HK-2 (cell line): Measurements from ENCODE around the gene CBLN1.

Experiments used
- DNase-seq: peaks from one replicate; pipeline ENCODE4 v3.0.0-alpha.2; 2018; ENCODE audit not compliant: unreplicated experiment

Gene CBLN1

GRCh38 chr16:49281480-49281842 is at the start of gene CBLN1:
Gene CBLN1, minus strand, starts transcription at chr16:49281838. Its CDS starts 373 bp downstream, at chr16:49281465.
- no peak for DNase-seq

DNA sequence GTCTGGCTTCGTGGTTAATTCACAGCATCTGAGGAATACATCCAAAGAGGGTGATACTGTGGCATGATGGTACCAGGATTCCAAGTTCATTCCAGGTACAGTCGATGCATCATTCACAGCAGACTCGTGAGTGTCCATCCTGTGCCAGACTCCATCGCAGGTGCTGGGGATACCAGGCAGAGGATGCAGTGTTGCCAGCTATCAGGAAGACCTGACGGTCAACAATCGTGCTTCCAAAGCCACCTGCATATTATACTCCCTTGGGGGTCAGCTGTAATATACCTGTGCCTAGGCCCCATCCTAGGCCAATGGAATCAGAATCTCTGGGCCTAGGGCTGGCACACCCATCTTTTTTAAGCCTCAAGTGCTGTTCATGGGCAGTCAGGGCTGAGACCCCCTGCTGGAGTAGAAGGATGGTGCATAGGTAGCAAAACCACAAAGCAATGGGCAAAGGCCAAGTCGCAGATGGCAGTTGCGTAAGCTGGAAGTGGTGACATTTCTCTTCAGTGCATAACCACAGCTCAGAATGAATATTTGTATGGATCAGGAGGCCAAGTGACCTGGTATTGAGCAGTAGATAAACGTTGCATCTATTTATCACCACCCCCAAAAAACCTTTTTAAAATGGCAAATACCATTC is 49.0 kb upstream of the CBLN1 start:
- no peak for DNase-seq

DNA sequence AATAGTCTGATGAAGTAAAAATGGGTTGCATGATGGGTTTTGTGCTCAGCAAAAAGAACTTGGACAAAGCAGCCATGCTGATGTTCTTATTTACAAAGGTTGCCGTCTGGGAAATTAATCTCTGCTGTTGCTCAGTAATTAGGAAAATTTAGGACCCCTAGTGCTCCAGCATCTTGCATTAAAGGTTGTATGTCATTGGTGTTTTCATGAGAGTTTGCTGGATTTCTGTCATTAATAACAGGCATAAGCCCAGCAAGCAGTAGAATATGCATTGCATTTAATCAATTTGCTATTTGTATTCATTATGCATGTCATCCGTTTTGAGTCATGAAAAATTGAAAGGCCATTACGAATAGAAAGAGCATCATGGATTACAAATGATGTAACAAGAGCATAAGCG is 46.7 kb upstream of the CBLN1 start:
- DNase-seq = no peak

- DNase-seq = no peak
These were observed 45.8 kb upstream of the CBLN1 start for GRCh38 chr16:49327466-49327865.

GRCh38 chr16:49324703-49325102 is 43.1 kb upstream of the CBLN1 start:
- no peak for DNase-seq

DNA sequence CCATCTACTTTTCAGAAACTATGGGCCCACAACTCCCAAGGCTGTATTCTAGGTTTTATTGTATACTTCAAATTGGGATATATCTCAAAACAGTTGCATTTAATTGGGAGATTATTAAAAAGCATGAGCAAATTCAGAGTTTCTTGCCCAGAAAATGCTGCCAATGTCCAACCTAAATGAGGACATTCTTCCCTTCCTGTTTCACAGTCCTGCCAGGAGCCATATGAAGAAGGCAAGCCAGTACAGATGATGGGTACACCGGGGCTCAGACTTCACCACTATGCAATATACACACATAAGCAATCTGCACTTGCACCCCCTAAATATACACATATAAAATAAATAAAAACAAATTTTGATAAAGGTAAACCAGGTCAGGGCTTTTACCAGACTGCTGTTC is 34.0 kb upstream of the CBLN1 start:
- no peak for DNase-seq

DNA sequence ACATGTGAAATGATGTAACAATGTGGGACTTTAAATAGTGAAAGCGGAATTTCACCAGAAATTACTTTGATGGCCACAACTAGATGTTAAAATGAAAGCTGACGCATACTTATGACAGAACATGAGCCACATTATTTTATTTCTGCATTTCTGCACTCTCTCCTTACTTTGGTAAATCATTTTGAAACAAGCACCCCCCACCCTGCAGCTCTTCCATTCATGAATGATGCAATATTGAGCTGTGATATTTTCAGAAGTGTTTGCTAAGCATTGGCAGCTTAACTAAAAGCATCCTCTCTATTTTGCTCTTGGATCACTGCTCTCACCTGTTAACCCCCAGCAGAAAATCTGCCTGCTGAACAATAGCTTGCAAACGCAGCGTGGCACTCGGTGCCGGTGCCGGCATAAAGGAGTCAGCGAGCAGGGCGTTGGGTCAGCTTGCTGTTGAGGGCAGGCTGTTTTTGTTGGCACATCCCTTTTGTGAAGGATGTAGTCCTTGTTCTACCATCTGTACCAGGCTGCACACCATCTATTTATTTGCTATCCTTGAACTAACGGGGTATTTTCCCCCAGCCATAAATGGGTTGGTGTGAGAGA is 30.8 kb upstream of the CBLN1 start:
- no peak for DNase-seq

DNA sequence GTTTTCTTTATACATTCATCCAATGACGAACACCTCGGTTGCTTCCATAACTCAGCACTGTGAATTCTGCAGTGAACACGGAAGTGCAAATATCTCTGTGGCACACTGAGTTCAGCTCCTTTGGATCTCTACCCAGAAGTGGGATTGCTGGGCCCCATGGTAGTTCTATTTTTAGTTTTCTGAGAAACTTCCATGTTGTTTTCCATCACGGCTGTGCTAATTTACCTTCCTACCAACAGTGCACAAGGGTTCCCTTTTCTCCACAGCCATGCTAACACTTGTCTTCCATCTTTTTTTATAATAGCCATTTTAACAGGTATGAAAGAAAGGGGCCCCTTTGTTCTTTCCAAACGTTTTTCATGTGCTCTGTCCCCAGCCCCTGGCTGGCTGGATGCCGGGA is 30.2 kb upstream of the CBLN1 start:
- DNase-seq = no peak

DNA sequence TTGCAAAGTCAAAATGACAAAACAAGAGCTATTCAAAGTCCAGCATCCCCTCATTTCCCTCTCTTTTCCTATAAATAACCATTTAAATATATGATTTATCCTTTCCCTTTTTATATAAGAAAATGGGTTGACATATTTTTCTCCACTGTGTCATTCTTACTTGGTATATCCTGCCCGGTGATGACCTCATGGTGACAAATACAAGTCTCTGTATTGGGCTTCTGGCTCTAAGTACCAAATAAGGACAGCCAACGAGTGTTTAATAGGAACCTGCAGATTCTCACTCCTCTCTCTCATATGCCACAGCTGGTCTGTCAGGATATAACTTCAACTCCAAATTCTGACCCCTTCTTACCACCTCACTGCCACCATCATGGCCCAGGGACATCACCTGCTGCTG is 25.5 kb upstream of the CBLN1 start:
- DNase-seq = no peak

DNA sequence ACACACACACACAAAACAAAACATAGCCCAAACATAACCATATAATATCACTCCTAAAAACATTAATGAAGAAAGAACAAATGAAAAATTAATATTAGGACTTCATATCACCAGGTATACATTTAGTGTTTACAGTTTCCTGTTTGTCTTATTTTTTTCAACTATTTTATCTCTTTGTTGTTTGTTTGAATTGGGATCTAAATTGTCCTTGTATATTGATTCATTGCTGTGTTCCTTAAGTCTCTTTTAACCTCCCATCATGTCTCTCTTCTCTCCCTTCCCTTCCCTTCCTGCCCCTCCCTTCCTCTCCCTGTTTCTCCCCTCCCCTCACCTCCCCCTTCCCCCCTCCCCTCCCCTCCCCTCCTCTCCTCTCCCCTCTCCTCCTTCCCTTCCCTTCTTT is 23.8 kb upstream of the CBLN1 start:
- DNase-seq = no peak

- DNase-seq = no peak
These were observed 10.8 kb upstream of the CBLN1 start for GRCh38 chr16:49292413-49292812.

DNA sequence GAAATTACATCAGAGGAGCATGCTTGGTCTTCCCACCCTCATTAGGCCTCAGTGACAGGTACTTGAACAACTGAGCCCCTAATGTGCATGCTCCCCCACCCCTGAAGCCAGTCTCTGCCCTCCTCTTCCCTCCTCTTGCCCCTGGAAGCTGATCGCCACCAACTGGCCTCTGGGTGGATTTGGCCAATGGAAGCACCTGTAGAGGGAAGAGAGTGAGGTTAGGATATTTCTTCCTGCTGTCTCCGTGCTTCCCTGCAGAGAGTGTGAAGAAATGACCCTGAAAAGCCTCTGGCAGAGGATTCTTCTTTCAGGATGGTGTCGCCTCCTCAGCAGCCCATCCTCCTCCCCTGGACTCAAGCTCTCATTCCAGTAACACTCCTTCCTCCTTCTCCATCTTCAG is 5.9 kb upstream of the CBLN1 start:
- DNase-seq = no peak

- DNase-seq = no peak
These were observed 3.3 kb upstream of the CBLN1 start for GRCh38 chr16:49284962-49285361.

DNA sequence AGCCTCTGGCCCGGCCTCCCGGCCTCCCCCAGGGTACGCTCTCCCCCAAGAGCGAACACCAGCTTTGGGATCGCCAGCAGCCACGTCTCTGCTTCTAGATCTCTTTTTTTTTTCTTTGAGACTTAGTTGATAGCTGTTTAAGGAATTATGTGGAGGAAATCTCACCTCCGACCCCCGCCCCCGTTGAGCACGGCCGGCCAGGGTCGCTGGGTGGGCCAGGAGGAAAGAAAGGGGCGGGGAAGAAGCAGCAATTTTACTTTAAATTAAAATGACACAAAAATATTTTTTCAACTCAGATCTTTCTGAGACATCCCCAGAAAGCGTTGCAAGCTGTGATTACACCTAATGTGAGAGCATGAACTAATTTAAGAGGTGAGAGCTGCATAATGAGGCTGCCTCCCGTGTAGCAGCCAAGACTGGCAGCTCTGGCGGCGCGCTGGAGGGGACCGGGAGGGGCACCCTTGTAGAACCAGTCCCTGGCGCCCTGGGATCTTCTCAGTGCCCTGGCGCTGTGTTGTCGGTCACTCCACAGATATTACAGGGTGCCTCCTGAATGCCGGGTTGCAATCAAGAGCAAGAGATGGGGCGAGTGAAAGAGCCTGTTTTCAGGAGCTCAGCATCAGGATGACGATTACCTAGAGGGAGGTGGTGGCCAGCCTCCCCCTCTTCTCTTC is 1.9 kb upstream of the CBLN1 start:
- no peak for DNase-seq

- peak; percentile 21 for DNase-seq
These were observed 1.2 kb upstream of the CBLN1 start for GRCh38 chr16:49282690-49283375.

- DNase-seq = peak; percentile 94
These were observed 405 bp upstream of the CBLN1 start for GRCh38 chr16:49281843-49282642.

DNA sequence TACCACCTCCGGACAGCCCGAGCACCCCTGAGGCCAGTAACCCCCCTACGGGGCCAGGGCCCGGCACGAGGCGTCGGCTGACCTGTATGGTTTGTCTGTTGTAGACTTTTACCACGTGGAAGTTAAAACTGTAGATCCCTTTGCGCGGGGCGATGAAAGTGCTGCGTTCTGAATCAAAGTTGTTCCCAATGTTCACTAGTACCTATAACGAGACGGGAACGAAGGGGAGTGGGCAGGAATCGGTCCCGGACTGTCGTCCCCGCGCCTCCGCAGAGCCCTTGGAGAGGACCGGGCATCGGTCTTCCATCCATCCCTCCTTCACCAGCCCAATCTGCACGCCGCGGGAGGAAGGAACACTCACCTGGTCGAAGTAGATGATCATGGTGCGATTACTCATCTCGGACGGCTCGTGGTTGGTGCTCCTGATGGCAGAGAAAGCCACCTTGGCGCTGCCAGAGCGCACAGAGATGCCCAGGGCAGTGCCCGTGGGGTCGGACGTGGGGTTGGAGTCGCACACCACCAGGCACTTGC is 732 bp downstream of the CBLN1 start:
- DNase-seq = no peak

DNA sequence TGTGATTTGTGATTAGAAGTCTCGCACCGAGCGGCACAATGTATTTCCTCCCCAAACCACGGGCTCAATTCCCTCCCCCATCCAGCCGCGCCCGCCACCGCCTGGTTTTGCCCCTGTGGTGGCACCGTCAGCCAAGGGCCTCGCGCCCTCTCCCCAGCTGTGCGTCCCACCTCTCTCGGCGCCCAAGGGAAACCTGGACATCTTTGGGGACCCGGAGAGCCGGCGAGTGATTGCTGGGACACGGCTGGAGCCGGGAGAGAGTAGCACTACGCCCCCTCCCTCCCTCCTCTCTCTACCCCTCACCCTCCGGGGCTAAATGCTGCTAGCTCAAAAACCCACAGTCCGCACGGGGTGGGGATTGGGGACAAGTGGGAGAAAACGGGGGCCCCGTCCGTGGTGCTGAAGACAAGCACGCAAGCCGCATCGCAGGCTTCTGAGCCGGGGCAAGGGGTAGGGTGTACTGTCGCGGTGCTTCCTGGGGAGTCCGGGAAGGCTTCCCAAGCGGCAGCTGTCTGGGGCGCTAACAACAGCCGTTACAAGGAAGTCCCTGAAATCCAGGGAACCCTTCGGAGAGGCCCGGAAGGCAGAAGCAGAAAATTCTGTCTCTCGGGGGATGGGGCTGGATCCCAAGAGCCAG is 1.4 kb downstream of the CBLN1 start:
- DNase-seq = no peak

DNA sequence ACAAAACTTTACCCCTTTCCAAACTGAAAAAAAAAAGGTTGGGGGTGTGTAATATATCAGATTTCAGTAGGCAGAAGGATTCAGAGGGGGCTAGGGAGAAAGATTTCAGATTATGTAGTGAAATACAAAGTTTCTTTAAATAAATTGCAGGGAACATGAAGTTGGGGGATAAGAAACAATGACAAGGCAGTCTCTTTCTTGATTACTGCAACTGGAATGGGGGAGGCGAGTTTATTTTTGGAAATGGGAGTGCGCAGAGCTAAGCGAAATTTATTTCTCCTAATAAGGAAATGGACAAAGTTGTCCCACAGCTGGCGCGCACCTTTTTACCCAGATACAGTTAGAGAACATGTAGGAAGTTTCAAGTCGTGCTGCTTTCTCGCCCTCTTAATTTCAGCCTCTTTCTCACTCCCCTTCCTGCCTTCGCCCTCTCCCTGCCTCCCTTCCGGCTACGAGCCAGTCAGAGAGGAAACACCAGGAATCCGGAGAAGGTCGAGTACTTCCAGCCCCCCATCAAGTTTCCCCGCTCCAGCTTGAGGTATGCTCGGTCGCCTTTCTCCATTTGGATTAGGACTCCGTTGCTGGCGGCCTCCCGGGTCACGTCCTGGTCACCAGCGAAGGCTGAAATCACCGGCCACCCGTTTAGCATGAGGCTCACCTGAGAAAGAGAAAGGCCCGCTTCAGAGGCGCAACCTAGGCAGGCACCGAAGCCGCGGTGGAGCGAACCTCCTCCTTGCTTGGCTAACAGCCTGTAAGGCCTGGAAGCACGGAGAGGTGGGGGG is 2.5 kb downstream of the CBLN1 start:
- no peak for DNase-seq

DNA sequence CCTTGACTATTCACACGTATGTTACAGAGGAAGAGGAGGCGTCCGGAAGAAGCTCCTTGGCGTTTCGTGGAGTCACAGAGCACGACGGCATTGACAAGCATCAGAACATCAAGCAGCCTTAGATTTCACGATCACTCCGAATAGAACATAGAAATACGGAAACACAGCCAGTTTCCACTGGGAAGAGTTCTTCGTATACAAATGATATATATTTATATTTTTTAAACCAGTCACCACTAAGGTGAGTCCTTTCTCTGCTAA is 3.1 kb downstream of the CBLN1 start:
- no peak for DNase-seq
